Measurements from ENCODE around the gene FKBP3.

DNA sequence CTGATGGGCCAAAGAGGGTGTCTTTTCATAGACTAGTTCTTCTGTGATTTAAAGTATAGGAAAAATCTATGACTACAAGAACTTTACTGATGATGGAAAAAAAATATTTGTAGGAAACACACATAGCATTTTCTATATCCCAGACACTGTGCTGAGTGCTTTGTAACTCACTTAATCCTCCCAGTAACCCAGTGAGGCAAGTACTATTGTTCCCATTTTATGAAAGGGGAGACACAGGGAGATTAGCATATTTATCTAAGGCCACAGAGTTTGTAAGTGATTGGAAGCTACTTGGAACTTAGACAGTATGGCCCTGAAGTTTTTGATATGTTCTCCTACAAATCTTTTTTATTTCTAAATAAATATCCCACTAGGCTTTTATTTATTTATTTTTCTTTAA is 30.5 kb downstream of the FKBP3 start:
- TF ChIP-seq CTCF (conservative IDR thresholded peaks at IDR 0.05 in 1 of 2, IDR thresholded peaks at IDR 0.05 in 1 of 2; ENCODE audit: extremely low read depth in 1 of 2, insufficient read depth in 1 of 2, low read depth in 1 of 2, low read length in 2 of 2) (no peak), EZH2 (IDR thresholded peaks at IDR 0.05; ENCODE audit: borderline replicate concordance, low read length) (no peak)
